ENCODE measurements around the gene ARHGAP26. TPM values are rescaled to one million over a fixed set of nuclear protein-coding genes. Genes with fewer than 3 reads are reported as not detected.

The ARHGAP26 gene
- polyA plus RNA-seq, 1 donor from 2014 or later: 1.6 TPM

DNA sequence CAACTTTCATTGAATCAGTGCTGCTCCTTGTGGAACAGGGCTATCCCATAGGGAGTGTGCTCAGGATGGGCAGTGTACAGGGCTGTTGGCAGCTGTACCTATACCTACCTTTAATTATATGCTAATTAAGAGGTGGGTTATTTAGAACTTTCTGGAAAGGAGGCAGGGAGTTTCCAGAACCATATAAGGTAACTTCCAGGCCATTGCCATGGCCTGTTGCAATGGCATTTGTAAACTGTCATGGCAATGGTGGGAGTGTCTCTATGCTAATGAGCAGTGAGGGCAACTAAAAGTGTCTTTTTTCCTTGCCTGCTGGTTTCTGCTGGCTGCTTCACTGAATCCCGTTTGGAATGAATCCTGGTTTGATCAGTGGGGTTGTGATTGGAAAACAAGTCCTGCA is 2.3 kb upstream of the ARHGAP26 start:
- H3K4me3 Mint-ChIP-seq: peak overlapping the region in 1 of 4 donors; percentile 24
- no peaks in the 10 kb centered on the region for H3K9me3 Mint-ChIP-seq
- peaks cover 1% of the 10 kb centered on the region for H3K36me3 Mint-ChIP-seq
- no peak overlapping the region for H3K27ac Mint-ChIP-seq
- peaks cover 0 to 14% (median 10%) of the 10 kb centered on the region in 3 donors for H3K4me1 Mint-ChIP-seq
- H3K27me3 Mint-ChIP-seq: no peaks in the 10 kb centered on the region

DNA sequence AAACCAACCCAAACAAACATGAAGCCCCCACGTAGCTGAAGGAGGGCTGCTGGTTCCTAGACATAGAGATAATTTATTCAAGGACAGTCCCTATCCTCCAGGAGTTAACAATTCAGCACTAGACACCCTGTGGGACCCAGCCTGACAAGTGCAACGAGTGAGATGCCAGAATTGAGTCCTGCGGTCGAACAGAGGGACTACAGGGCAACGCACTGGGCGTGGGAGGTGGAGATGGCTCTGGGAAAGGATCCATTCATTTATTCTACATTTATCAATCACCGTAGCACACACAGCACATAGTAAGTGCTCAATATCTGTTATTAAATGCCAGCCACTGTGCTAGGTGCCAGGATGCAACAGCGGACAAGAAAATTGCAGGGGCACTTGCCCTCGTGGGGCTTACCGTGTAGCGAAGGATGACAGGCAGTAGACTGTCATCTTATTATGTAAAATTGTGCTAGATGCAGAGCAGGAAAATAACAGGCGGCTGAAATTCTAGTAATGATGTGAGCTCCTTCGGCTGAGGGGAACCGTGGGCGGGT is 855 bp upstream of the ARHGAP26 start:
- Mint-ChIP-seq H3K36me3 (peaks cover 1% of the 10 kb centered on the region), H3K27ac (peak overlapping the region; percentile 90 to 96 (median 93)), H3K4me3 (peak overlapping the region; percentile 98 to 100 (median 100)), H3K27me3 (no peaks in the 10 kb centered on the region), H3K4me1 (peaks cover 0 to 14% (median 10%) of the 10 kb centered on the region in 3 donors), H3K9me3 (no peaks in the 10 kb centered on the region)

DNA sequence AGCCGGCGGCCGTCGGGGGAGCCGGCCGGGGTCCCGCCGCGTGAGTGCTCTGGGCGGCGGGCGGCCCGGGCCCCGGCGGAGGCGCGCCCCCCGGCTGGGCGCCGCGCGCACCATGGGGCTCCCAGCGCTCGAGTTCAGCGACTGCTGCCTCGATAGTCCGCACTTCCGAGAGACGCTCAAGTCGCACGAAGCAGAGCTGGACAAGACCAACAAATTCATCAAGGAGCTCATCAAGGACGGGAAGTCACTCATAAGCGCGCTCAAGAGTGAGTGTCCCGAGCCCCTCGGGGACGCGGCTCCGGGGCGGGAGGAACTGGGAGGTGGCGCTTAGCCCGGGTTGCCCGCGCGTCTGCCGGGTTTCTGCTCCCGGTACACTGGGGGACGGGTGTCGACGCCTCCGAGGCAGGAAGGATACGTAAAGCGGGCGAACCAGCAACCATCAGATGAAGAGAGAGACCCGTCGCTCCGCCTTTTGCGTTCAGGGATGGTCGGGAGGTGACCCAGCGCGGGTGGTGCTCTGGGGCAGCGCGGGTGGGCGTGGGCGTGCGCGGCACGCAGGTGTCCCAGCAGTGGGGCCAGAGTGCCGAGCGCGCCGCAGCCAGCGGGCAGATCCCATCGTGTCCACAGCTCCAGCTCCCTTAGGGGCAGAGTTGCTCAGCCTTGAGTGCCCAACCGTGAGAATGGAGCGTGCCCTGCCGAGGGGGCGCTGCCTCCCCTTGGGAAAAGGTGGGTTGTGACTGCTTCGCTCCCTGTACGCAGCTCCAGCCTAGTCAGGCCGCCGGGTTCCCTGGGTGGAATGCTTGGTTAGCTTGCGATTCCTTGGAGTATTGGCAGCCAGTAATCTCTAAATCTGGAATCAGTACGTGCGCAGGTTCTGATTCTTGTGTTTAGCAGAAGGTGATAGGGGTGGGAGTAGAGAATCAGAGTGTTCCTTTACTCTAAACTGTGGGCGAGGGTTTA is 753 bp downstream of the ARHGAP26 start:
- Mint-ChIP-seq H3K4me3 (peak overlapping the region; percentile 92 to 100 (median 96)), H3K36me3 (peaks cover 1% of the 10 kb centered on the region), H3K27ac (peak overlapping the region; percentile 71 to 83 (median 81)), H3K27me3 (no peaks in the 10 kb centered on the region), H3K9me3 (no peaks in the 10 kb centered on the region), H3K4me1 (peaks cover 0 to 15% (median 10%) of the 10 kb centered on the region in 3 donors)

DNA sequence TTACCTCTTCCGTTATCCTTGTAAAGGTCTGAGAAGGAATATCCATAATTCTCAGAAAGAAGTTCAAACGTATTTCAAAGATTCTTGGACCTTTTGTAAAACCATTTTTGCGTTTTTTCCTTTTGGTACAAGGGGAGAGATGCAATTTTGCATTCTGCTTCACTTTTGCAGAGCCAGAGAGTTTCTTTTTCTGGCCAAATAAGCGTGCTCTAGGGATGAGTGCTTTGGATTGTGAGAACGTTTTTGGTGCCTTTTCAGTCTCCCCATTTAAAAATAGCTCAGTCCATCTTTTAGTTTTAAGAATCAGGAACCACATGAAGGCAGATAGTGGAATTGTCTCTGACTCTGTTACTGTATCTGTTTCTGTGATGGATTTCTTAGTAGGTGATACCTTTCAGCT is 1.5 kb downstream of the ARHGAP26 start:
- H3K27ac Mint-ChIP-seq: peak overlapping the region; percentile 27 to 71 (median 39)
- H3K4me1 Mint-ChIP-seq: peaks cover 0 to 15% (median 10%) of the 10 kb centered on the region in 3 donors
- H3K9me3 Mint-ChIP-seq: no peaks in the 10 kb centered on the region
- H3K36me3 Mint-ChIP-seq: peaks cover 1% of the 10 kb centered on the region
- H3K4me3 Mint-ChIP-seq: peak overlapping the region; percentile 92 to 100 (median 94)
- no peaks in the 10 kb centered on the region for H3K27me3 Mint-ChIP-seq

DNA sequence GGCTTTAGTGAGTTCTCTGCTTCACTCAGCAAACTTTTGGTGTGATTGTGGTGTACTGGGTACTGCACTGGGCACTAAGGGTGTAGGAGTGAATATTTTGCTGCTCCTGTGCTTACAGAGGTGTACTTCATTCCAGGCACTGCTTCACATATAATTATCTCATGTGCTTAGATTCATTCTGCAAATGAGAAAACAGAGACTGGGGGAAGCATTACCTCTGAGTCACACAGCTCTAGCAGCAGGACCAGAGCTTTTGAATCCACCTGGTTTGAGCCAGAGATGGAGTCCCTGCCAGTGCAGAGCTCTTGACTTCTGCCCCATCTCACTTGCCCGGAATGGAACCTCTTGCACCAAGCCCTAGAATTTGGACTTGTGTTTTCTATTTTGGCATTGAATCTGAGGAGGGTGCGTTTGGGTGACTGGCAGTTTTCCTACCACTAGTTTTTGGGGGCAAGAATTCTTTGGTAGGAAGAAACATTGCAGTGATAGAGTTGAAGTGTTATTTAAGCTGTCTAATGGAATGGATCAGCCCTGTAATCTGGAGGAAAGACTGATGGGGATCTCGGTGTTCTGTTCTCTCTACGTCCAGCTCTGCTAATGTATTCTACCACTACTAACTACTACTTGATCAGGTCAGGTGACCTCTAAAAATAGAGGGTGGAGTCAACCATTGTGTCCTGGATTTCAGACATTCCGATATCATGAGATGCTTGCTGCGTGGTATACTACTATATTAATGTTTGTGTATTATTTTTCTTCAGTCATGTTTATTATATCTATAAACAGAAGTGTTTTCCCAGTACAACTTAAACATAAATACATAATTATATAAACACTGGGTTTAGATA is 2.5 kb downstream of the ARHGAP26 start:
- Mint-ChIP-seq H3K4me3 (peak overlapping the region in 2 of 4 donors; percentile 54 to 100), H3K27ac (peak overlapping the region in 1 of 3 donors; percentile 71), H3K36me3 (no peaks in the 10 kb centered on the region), H3K9me3 (no peaks in the 10 kb centered on the region), H3K4me1 (peaks cover 0 to 15% (median 10%) of the 10 kb centered on the region in 3 donors), H3K27me3 (no peaks in the 10 kb centered on the region)

DNA sequence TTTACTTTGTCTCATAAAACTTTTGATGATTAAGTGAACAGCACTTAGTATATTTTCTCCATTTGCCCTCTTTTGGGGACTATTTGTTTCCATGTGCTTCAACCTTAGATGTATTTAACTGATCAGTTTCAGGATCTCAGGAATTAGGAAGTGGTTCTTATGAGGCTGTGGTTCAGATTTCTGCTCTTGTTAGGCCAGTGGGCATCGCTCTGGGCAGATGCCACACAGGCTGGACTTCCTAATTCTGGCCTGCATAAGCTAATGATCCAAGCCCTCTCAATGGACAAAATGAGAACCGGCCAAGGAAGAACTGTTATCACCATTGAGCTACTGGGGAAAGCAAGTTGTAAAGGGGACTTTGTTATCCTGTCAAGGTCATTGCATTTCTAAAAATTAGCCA is 6.9 kb downstream of the ARHGAP26 start:
- Mint-ChIP-seq H3K27me3 (no peaks in the 10 kb centered on the region), H3K4me1 (peaks cover 0 to 5% (median 2%) of the 10 kb centered on the region in 3 donors), H3K4me3 (peak overlapping the region in 1 of 4 donors; percentile 28), H3K36me3 (no peaks in the 10 kb centered on the region), H3K27ac (no peak overlapping the region), H3K9me3 (no peaks in the 10 kb centered on the region)

DNA sequence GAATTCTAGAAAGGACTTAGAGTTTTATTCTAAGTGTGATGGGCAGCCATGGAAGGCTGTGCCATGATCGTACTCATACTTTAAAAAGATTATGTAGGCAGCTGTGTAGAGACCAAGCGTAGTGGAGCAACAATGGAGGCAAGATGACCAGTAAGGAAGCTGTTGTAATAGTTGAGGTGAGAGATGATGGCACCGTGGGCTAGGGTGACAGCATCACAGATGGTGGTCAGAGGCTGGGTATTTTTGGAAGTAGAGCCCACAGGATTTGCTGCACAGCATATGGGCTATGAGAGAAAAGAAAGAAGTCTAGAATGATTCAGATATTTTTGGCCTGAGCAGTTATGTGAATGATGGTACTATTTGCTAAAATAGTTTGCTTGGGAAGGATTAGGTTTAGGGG is 7.7 kb downstream of the ARHGAP26 start:
- Mint-ChIP-seq H3K27me3 (no peaks in the 10 kb centered on the region), H3K9me3 (no peaks in the 10 kb centered on the region), H3K4me1 (peaks cover 1 to 6% (median 2%) of the 10 kb centered on the region in 3 donors), H3K4me3 (no peak overlapping the region), H3K36me3 (no peaks in the 10 kb centered on the region), H3K27ac (no peak overlapping the region)

DNA sequence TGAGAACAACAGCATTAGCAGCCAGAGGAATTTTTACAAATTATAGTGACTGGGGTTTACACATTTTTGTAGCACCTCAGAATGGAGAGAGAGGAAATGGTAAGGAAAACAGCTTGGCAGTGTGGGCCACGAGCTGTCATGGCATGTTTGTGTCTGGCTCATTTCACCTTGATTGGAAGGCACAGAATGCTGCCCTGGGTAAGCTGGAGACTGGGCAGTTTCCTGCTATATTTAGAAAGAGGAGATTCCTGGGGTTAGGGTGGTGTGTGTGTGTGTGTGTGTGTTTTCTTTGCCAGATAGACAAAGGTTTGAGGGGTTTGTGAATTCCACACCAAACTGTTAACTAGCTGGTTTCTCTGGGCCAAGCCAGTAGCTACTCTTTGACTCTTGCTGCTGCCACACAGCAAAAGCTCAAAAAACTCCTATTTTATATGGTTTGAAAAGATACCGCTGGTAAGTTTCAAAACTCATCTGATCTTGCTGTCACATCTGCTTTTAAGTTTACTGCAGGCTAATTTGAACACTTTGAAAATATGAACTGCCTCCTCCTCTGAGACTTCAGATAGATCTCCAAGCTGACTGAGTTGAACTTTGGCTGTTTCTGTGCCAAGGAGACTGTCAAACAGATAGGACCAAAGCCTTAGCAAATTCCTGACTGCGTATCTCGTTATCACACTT is 9.1 kb downstream of the ARHGAP26 start:
- H3K27ac Mint-ChIP-seq: no peak overlapping the region
- H3K27me3 Mint-ChIP-seq: no peaks in the 10 kb centered on the region
- peaks cover 3 to 11% (median 3%) of the 10 kb centered on the region in 3 donors for H3K4me1 Mint-ChIP-seq
- no peak overlapping the region for H3K4me3 Mint-ChIP-seq
- no peaks in the 10 kb centered on the region for H3K36me3 Mint-ChIP-seq
- no peaks in the 10 kb centered on the region for H3K9me3 Mint-ChIP-seq

DNA sequence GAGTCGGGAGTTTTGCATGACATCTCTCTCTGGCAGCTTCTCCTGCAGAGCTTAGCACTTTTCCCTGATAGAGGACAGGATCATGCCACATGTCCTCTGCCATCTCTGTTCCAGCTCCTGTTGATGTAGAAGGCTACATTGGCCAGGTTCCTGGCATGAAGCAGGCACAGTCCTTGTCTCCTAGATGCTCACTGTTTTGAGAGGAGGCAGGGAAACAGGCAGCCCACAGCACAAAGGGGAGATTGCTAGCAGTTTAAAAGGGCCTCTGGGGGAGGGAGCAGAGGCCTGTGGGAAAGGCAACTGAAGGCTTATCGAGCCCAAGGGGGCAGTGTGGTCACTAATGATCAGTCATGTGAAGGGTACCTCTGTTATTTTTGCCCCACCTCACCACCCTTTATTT is 10.7 kb downstream of the ARHGAP26 start:
- H3K27ac Mint-ChIP-seq: no peak overlapping the region
- H3K9me3 Mint-ChIP-seq: peaks cover 0 to 3% (median 0%) of the 10 kb centered on the region in 3 donors
- no peak overlapping the region for H3K4me3 Mint-ChIP-seq
- peaks cover 3 to 13% (median 7%) of the 10 kb centered on the region in 3 donors for H3K4me1 Mint-ChIP-seq
- no peaks in the 10 kb centered on the region for H3K36me3 Mint-ChIP-seq
- H3K27me3 Mint-ChIP-seq: no peaks in the 10 kb centered on the region

DNA sequence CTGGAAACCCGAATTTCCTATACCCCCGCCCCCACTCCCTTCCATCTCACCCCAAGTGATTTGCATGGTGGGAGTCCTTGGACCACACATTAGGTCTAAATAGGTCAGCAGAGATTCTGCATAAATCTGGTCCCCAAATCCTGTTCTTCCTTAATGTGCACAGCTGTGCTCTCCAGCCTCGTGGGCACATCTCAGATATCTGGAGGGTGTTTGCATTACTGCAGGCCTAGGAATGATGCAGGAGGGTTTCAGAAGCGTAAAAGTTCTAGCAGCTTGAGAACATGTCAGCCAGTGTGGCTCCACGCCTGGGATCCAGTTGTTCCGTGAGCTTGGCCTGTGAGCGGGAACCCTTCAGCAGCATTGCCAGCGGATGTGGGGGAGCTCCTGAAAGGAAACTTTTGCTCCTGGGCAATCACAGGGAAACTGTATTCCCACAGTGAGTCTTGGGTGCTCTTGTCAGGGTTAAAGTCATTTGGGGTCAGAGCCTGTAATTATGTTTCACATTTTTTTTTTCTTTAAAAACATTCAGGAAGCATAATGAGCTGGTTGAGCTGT is 12.9 kb downstream of the ARHGAP26 start:
- no peaks in the 10 kb centered on the region for H3K36me3 Mint-ChIP-seq
- no peak overlapping the region for H3K4me3 Mint-ChIP-seq
- H3K4me1 Mint-ChIP-seq: peaks cover 7 to 19% (median 7%) of the 10 kb centered on the region in 3 donors
- H3K27me3 Mint-ChIP-seq: no peaks in the 10 kb centered on the region
- no peak overlapping the region for H3K27ac Mint-ChIP-seq
- H3K9me3 Mint-ChIP-seq: peaks cover 0 to 3% (median 0%) of the 10 kb centered on the region in 3 donors

DNA sequence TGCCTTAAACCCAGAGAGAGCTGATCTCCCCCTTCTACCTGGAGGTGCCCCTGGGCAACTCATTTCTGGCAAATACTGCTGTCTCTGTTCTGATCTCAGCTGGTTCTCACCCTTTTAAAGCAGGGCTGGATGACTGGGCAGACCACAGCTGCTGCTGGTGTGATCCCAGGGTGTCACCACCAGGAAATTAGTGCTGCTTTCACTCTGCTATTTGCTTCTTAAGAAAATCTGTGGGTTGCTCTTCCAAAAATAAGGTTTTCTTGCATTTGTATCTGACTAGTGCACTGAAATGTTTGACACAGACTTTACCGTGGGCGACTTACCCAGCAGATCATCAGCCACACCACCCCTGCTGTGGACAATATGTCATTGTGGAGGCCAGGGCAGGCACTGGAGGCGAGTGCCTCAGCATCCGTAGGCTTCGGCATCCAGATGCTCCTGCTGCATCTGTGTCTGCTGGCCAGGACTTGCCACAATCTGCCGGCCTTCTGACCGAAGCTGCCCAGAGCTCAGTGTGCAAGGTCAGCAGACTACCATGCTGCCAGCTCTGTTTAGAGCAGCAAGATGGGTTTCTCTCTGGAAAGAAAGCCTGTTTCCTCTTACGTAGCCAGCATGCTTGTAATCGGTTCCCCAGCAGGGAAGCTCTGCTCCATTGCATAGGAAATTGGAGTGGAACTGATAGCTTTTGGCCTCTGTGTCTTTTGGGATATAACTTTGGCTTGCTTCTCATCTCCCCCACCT is 13.6 kb downstream of the ARHGAP26 start:
- Mint-ChIP-seq H3K9me3 (peaks cover 0 to 3% (median 0%) of the 10 kb centered on the region in 3 donors), H3K36me3 (no peaks in the 10 kb centered on the region), H3K27ac (no peak overlapping the region), H3K4me3 (no peak overlapping the region), H3K4me1 (peaks cover 7 to 18% (median 7%) of the 10 kb centered on the region in 3 donors), H3K27me3 (no peaks in the 10 kb centered on the region)

DNA sequence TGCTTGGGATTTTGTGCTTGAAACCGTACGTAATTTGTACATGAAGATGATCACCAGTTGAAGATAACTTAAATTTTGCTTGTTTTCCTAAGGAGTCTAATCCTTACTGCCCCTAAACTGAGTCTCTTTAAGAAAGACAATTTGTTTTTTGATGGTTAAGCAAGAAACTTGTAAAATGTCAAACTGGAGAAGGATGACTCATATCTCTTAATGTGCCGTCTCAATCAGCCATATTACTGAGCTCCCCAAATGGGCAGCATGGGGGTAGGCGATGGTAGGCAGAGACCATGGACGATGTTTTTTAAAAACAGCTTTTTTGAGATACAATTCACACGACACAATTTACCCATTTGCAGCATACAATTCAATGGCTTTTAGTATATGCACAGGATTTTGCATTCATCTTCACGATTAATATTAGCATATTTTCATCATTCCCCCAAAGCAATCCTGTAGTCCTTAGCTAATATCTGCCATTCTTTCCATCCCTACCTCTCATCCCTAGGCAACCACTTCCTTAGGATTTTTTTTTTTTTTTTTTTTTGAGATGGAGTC is 14.3 kb downstream of the ARHGAP26 start:
- Mint-ChIP-seq H3K4me1 (peaks cover 7 to 14% (median 7%) of the 10 kb centered on the region in 3 donors), H3K9me3 (peaks cover 0 to 3% (median 0%) of the 10 kb centered on the region in 3 donors), H3K36me3 (no peaks in the 10 kb centered on the region), H3K4me3 (no peak overlapping the region), H3K27me3 (no peaks in the 10 kb centered on the region), H3K27ac (no peak overlapping the region)

DNA sequence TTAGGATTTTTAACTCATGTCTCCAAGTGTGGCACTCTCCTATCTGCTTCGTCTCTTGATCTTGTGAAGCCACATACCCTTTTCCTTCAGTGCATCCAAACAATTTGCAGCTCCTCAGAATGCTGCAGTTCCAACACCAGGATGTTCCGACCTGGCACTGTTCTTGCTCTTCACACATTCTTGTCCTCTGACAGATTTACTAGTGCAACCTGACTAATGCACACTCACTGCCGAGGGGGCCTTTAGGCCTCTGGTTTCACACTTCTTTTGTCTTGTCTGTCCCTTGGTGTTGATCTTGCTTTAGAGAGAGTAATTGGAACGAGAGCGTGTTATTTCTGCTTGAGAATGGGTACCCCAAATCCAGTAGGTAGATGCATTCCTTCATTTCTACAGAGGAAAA is 15.0 kb downstream of the ARHGAP26 start:
- no peak overlapping the region for H3K27ac Mint-ChIP-seq
- no peaks in the 10 kb centered on the region for H3K27me3 Mint-ChIP-seq
- H3K9me3 Mint-ChIP-seq: peaks cover 0 to 3% (median 0%) of the 10 kb centered on the region in 3 donors
- H3K4me1 Mint-ChIP-seq: peaks cover 7 to 14% (median 7%) of the 10 kb centered on the region in 3 donors
- no peak overlapping the region for H3K4me3 Mint-ChIP-seq
- peaks cover 3% of the 10 kb centered on the region for H3K36me3 Mint-ChIP-seq

Data from IgD-negative memory B cell (primary cell).